Measurements from ENCODE around the gene ARHGEF6.

GRCh38 chrX:136784231-136784630 lies 3.5 kb upstream of the ARHGEF6 start:
- TF ChIP-seq CTCF (conservative IDR thresholded peaks at IDR 0.05) (no peak), ZFX (IDR thresholded peaks at IDR 0.05) (no peak)

All from C4-2B (cell line).